Stimulated activated naive CD4-positive, alpha-beta T cell treated with Interleukin-2 at 50 U/mL for 16 hours (primary cell): ENCODE data around the gene CDK19.
"Not testable (repeated sequence)": the region's sequence is repeated elsewhere in the genome, so short reads cannot be mapped to it uniquely, and the experiment has no call there.

ENCODE experiments used
- DNase-seq: peaks from one replicate; lab custom pipeline; 2025; lab: John Stamatoyannopoulos, UW

The CDK19 gene

GRCh38 chr6:110756817-110757216 is 58.5 kb downstream of the CDK19 start:
- DNase-seq = no peak

- no peak for DNase-seq
Measured at GRCh38 chr6:110755411-110755834, 59.8 kb downstream of the CDK19 start.

- not testable (repeated sequence) for DNase-seq
Measured at GRCh38 chr6:110753936-110754668, 61.2 kb downstream of the CDK19 start.

- no peak for DNase-seq
Measured at GRCh38 chr6:110748453-110748852, 66.8 kb downstream of the CDK19 start.

GRCh38 chr6:110746680-110747079 is 68.6 kb downstream of the CDK19 start:
- DNase-seq = no peak

- DNase-seq = no peak
Measured at GRCh38 chr6:110744991-110745390, 70.3 kb downstream of the CDK19 start.

- not testable (repeated sequence) for DNase-seq
Measured at GRCh38 chr6:110742552-110742951, 72.7 kb downstream of the CDK19 start.

- DNase-seq = no peak
Measured at GRCh38 chr6:110741517-110741916, 73.8 kb downstream of the CDK19 start.

- DNase-seq = no peak
Measured at GRCh38 chr6:110738899-110739365, 76.3 kb downstream of the CDK19 start.

- no peak for DNase-seq
Measured at GRCh38 chr6:110735666-110736065, 79.6 kb downstream of the CDK19 start.

GRCh38 chr6:110731898-110732297 is 83.4 kb downstream of the CDK19 start:
- no peak for DNase-seq

- DNase-seq = no peak
Measured at GRCh38 chr6:110731196-110731595, 84.1 kb downstream of the CDK19 start.

GRCh38 chr6:110728501-110728900 is 86.8 kb downstream of the CDK19 start:
- no peak for DNase-seq

- DNase-seq = no peak
Measured at GRCh38 chr6:110723017-110723416, 92.3 kb downstream of the CDK19 start.

GRCh38 chr6:110720066-110720465 is 95.2 kb downstream of the CDK19 start:
- DNase-seq = no peak

- not testable (repeated sequence) for DNase-seq
Measured at GRCh38 chr6:110719601-110720000, 95.7 kb downstream of the CDK19 start.

- DNase-seq = no peak
Measured at GRCh38 chr6:110714143-110714542, 101.1 kb downstream of the CDK19 start.

- DNase-seq = no peak
Measured at GRCh38 chr6:110712238-110712637, 103.0 kb downstream of the CDK19 start.

- no peak for DNase-seq
Measured at GRCh38 chr6:110710115-110710514, 105.2 kb downstream of the CDK19 start.

GRCh38 chr6:110708295-110708950 is 106.8 kb downstream of the CDK19 start:
- DNase-seq = no peak

GRCh38 chr6:110705543-110705942 is 109.7 kb downstream of the CDK19 start:
- no peak for DNase-seq

GRCh38 chr6:110703906-110704594 is 111.2 kb downstream of the CDK19 start:
- no peak for DNase-seq
